Osteocyte (in vitro differentiated cells): ENCODE results near the gene R3HDM4. TPM values are rescaled to one million over a fixed set of nuclear protein-coding genes. Genes with fewer than 3 reads are reported as not detected.

Experiments
- DNase-seq: peaks from one replicate; pipeline ENCODE4 v3.0.0; 2021; ENCODE audit warnings: mixed read lengths; ENCODE audit not compliant: unreplicated experiment; ENCODE audit errors: extremely low spot score
- H3K27ac Mint-ChIP-seq: one replicate; pipeline ENCODE4 v1.8.0; 2021; ENCODE audit warnings: mild to moderate bottlenecking, mixed read lengths; ENCODE audit not compliant: unreplicated experiment
- H3K27me3 Mint-ChIP-seq: one replicate; pipeline ENCODE4 v1.8.0; 2021; ENCODE audit warnings: mixed read lengths; ENCODE audit not compliant: unreplicated experiment
- H3K36me3 Mint-ChIP-seq: one replicate; pipeline ENCODE4 v1.8.0; 2021; ENCODE audit warnings: mixed read lengths; ENCODE audit not compliant: unreplicated experiment
- H3K4me1 Mint-ChIP-seq: one replicate; pipeline ENCODE4 v1.8.0; 2021; ENCODE audit warnings: mixed read lengths; ENCODE audit not compliant: unreplicated experiment
- H3K4me3 Mint-ChIP-seq: one replicate; pipeline ENCODE4 v1.8.0; 2021; ENCODE audit warnings: mild to moderate bottlenecking, moderate library complexity, mixed read lengths; ENCODE audit not compliant: unreplicated experiment
- H3K9me3 Mint-ChIP-seq: one replicate; pipeline ENCODE4 v1.8.0; 2021; ENCODE audit warnings: mixed read lengths; ENCODE audit not compliant: unreplicated experiment
- total RNA-seq: library from RNA; stranded (reverse); gene quantifications from 2 replicates; pipeline ENCODE4 v1.2.1, GENCODE V29; 2021
- TF ChIP-seq, protein P1 (sequence below): fragments of 200-600 bp; sonication (generic); IDR thresholded peaks from 2 replicates; pipeline ENCODE4 v1.5.0; 2021; ENCODE audit warnings: antibody characterized with exemption, mild to moderate bottlenecking, moderate library complexity

R3HDM4 gene
- total RNA-seq, 1 donor from 2014 or later = 63.5 TPM

DNA sequence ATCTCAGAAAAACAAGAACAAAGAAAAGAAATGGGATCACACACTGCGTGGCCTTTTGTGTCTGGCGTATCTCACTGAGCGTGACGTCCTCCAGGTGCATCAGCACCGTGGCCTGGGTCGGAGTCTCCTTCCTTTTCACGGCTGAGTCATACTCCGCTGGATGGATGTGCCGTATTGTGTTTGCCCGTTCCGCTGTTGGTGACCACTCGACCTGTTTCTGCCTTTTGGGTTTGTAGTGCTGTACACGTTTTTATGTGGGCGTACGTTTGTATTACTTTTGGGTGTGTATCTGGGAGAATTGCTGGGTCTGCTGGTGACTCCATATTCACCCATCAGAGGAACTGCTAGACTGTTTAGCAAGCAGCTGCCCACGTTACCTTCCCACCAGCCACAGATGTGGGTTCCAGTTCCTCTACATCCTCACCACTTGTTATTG is 24.3 kb upstream of the R3HDM4 start:
- Mint-ChIP-seq H3K36me3 (peaks cover 12% of the 10 kb centered on the region), H3K4me1 (peaks cover 43% of the 10 kb centered on the region), H3K4me3 (no peak overlapping the region), H3K27me3 (no peaks in the 10 kb centered on the region), H3K9me3 (no peaks in the 10 kb centered on the region), H3K27ac (no peak overlapping the region)
- no peak for DNase-seq
- TF ChIP-seq, protein P1, sequence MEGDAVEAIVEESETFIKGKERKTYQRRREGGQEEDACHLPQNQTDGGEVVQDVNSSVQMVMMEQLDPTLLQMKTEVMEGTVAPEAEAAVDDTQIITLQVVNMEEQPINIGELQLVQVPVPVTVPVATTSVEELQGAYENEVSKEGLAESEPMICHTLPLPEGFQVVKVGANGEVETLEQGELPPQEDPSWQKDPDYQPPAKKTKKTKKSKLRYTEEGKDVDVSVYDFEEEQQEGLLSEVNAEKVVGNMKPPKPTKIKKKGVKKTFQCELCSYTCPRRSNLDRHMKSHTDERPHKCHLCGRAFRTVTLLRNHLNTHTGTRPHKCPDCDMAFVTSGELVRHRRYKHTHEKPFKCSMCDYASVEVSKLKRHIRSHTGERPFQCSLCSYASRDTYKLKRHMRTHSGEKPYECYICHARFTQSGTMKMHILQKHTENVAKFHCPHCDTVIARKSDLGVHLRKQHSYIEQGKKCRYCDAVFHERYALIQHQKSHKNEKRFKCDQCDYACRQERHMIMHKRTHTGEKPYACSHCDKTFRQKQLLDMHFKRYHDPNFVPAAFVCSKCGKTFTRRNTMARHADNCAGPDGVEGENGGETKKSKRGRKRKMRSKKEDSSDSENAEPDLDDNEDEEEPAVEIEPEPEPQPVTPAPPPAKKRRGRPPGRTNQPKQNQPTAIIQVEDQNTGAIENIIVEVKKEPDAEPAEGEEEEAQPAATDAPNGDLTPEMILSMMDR = no peak

DNA sequence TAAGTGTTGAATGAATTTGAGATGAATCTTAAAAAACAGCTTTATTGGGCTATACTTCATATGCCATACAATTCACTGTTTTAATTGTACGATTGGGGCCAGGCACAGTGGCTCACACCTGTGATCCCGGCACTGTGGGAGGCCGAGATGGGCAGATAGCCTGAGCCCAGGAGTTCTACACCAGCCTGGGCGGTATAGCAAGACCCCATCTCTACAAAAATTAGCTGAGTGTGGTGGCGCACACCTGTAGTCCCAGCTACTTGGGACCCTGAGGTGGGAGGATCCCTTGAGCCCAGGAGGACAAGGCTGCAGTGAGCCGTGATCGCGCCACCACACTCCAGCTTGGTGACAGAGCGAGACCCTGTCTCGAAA is 23.1 kb upstream of the R3HDM4 start:
- no peak for DNase-seq
- TF ChIP-seq, protein P1 = no peak
- Mint-ChIP-seq H3K27me3 (no peaks in the 10 kb centered on the region), H3K27ac (no peak overlapping the region), H3K4me3 (no peak overlapping the region), H3K9me3 (no peaks in the 10 kb centered on the region), H3K36me3 (peaks cover 14% of the 10 kb centered on the region), H3K4me1 (peaks cover 47% of the 10 kb centered on the region)

DNA sequence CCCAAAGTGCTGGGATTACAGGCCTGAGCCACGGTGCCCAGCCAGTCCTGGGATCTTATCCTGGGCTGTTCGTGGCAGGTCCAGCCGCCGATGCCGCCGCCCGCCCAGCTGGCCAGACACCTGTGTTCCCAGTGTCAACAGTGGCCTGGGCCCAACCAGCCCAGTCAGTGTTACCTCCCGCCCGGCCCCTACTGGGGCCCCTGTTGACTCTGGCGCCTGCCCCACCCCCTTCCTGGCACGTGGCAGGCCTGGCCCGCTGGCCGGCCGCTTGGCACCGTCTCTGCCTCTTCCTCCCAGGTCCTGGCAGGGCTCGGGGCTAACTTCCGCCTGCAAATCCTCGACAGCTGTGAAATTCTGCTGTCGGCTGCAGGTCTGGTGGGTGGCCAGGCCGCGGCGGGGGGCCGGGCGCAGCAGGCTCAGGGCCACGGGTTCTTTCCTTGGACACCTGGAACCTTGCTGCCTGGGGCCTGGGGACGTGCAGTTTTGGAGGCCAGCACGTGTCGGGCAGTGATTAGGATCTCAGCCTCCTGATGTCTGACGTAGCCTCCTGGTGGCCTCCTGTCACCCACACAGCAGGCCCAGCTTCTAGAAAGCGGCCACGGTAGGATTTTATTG is 22.0 kb upstream of the R3HDM4 start:
- Mint-ChIP-seq H3K4me1 (peaks cover 44% of the 10 kb centered on the region), H3K9me3 (no peaks in the 10 kb centered on the region), H3K4me3 (no peak overlapping the region), H3K27ac (peak overlapping the region; percentile 41), H3K36me3 (peaks cover 13% of the 10 kb centered on the region), H3K27me3 (no peaks in the 10 kb centered on the region)
- TF ChIP-seq, protein P1 = no peak
- no peak for DNase-seq

DNA sequence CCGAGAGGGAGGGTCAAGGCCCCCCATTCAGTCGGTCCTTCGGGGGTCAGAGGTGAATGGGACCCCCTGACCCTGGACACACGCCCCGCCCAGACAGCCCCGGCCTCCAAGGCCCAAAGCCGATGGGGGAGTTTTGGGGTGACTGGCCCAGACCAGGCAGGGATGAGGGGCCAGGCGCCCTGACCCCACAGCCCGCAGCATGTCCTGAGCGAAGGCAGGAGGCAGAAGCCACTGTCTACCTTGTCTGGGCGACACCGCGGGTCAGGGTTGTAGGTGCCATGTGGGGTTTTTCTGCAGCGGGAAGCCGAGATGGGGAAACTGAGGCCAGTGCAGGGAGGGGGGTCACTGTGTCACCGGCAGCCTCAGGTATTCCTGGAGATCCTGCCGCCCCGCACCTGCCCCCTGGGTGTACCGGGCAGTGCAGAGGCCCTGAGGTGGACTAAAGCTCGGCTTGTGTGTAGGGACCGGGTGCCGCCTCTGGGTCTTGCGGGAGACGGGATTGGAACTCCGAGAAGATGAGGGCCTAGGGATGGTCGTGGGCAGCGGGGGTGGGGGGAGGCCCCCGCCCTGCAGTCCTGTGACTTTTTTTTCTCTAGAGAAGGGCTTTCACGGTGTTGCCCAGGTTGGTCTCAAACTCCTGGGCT is 21.3 kb upstream of the R3HDM4 start:
- peaks cover 12% of the 10 kb centered on the region for H3K36me3 Mint-ChIP-seq
- TF ChIP-seq, protein P1 = no peak
- no peaks in the 10 kb centered on the region for H3K27me3 Mint-ChIP-seq
- H3K4me3 Mint-ChIP-seq = no peak overlapping the region
- H3K27ac Mint-ChIP-seq = peak overlapping the region; percentile 41
- H3K4me1 Mint-ChIP-seq = peaks cover 43% of the 10 kb centered on the region
- no peaks in the 10 kb centered on the region for H3K9me3 Mint-ChIP-seq
- DNase-seq = no peak

DNA sequence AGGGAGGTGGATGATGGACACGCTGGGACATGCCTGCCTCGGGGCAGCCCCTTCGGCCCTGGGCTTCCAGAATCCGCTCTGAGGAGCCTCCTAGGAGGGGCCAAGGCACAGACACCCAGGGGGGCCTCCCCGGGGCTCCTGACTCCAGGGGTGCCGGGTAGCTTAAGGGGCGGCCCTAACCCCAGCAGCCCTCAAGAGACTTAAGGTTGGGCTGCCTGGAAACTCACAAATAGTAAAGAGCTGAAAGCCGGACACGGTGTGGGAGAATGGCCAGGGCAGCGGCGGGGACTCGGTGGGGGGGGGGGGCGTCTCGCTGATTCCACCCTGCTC is 20.5 kb upstream of the R3HDM4 start:
- no peaks in the 10 kb centered on the region for H3K9me3 Mint-ChIP-seq
- peaks cover 43% of the 10 kb centered on the region for H3K4me1 Mint-ChIP-seq
- no peak for DNase-seq
- TF ChIP-seq, protein P1 = no peak
- peak overlapping the region; percentile 65 for H3K27ac Mint-ChIP-seq
- peaks cover 12% of the 10 kb centered on the region for H3K36me3 Mint-ChIP-seq
- no peaks in the 10 kb centered on the region for H3K27me3 Mint-ChIP-seq
- H3K4me3 Mint-ChIP-seq = no peak overlapping the region
